CD8-positive, alpha-beta memory T cell (primary cell): ENCODE measurements around the gene BMX. TPM values are rescaled to one million over a fixed set of nuclear protein-coding genes. Genes with fewer than 3 reads are reported as not detected.

Experiments
- CTCF ChIA-PET: fragments of 350-600 bp; sonication (Branson Sonifier 250); formaldehyde crosslinking; loops from one replicate; lab custom pipeline; 2021; ENCODE audit warnings: antibody characterized with exemption; lab: Charles Lee
- POLR2A ChIA-PET: fragments of 350-600 bp; sonication (Branson Sonifier 250); formaldehyde crosslinking; loops from one replicate; lab custom pipeline; 2021; ENCODE audit warnings: antibody characterized with exemption; lab: Charles Lee
- DNase-seq, 5 donors: peaks; one replicate each; pipeline versions ENCODE4 v3.0.0 to v3.0.0-alpha.2; 2020 to 2022; ENCODE audit warnings: mixed read lengths in 1 of 5
- H3K27ac ChIP-seq: one replicate; pipeline ENCODE4 v1.7.0; 2013; ENCODE audit warnings: low read depth, mild to moderate bottlenecking, low read length, moderate library complexity
- H3K27me3 ChIP-seq: 2 replicates; pipeline ENCODE4 v1.7.0; 2013; ENCODE audit warnings: low read length, mild to moderate bottlenecking; ENCODE audit not compliant: insufficient read depth, poor library complexity, severe bottlenecking
- H3K36me3 ChIP-seq: 2 replicates; pipeline ENCODE4 v1.7.0; 2013; ENCODE audit warnings: mild to moderate bottlenecking, low read length, moderate library complexity; ENCODE audit not compliant: insufficient read depth
- H3K4me1 ChIP-seq: 2 replicates; pipeline ENCODE4 v1.7.0; 2013; ENCODE audit warnings: mild to moderate bottlenecking, low read length, moderate library complexity; ENCODE audit not compliant: insufficient read depth
- H3K4me3 ChIP-seq: 2 replicates; pipeline ENCODE4 v1.7.0; 2013; ENCODE audit warnings: mild to moderate bottlenecking, low read length
- H3K9me3 ChIP-seq: 2 replicates; pipeline ENCODE4 v1.7.0; 2013; ENCODE audit warnings: mild to moderate bottlenecking, low read length
- H3K27ac Mint-ChIP-seq, 8 donors: one replicate each; pipeline ENCODE4 v1.8.0; 2020 to 2021; ENCODE audit warnings: mixed read lengths in 8 of 8, mild to moderate bottlenecking in 6 of 8, inconsistent platforms in 3 of 8, moderate library complexity in 3 of 8
- H3K27me3 Mint-ChIP-seq, 2 donors: one replicate each; pipeline ENCODE4 v1.8.0; 2020 to 2021; ENCODE audit warnings: mixed read lengths in 2 of 2, mild to moderate bottlenecking in 1 of 2, moderate library complexity in 1 of 2
- H3K36me3 Mint-ChIP-seq, 3 donors: one replicate each; pipeline ENCODE4 v1.8.0; 2020 to 2021; ENCODE audit warnings: mixed read lengths in 3 of 3, inconsistent platforms in 1 of 3, mild to moderate bottlenecking in 1 of 3
- H3K4me1 Mint-ChIP-seq, 3 donors: one replicate each; pipeline ENCODE4 v1.8.0; 2020 to 2021; ENCODE audit warnings: mixed read lengths in 3 of 3, inconsistent platforms in 1 of 3, mild to moderate bottlenecking in 1 of 3
- H3K4me3 Mint-ChIP-seq, 7 donors: one replicate each; pipeline ENCODE4 v1.8.0; 2020 to 2021; ENCODE audit warnings: mixed read lengths in 7 of 7, mild to moderate bottlenecking in 6 of 7, moderate library complexity in 4 of 7, inconsistent platforms in 2 of 7
- H3K9me3 Mint-ChIP-seq, 5 donors: one replicate each; pipeline ENCODE4 v1.8.0; 2020 to 2022; ENCODE audit warnings: mixed read lengths in 5 of 5, mild to moderate bottlenecking in 3 of 5, moderate library complexity in 2 of 5, inconsistent platforms in 1 of 5
- polyA plus RNA-seq: library from polyadenylated mRNA; unstranded; fragments of 300-500 nt; fragmentation: Illumina TruSeq; gene quantifications from one replicate; pipeline ENCODE4 v1.2.3, GENCODE V29; 2021
- total RNA-seq, 2 experiments: library from RNA; stranded (reverse); gene quantifications; one replicate each; pipeline ENCODE4 v1.2.3, GENCODE V29; 2021

Gene BMX
- total and polyA plus RNA-seq, 3 experiments from 2014 or later: not detected

- Mint-ChIP-seq H3K4me3 (no peak overlapping the region), H3K27ac (no peak overlapping the region), H3K36me3 (no peaks in the 10 kb centered on the region), H3K27me3 (peaks cover 6 to 9% of the 10 kb centered on the region in 2 donors), H3K9me3 (no peaks in the 10 kb centered on the region), H3K4me1 (no peaks in the 10 kb centered on the region)
- H3K27me3 ChIP-seq: no peaks in the 10 kb centered on the region
- H3K27ac ChIP-seq: no peak overlapping the region
- ChIA-PET CTCF (no interaction called here), POLR2A (no interaction called here)
- DNase-seq: no peak
- H3K36me3 ChIP-seq: no peaks in the 10 kb centered on the region
- H3K4me3 ChIP-seq: no peak overlapping the region
- H3K4me1 ChIP-seq: no peaks in the 10 kb centered on the region
- no peaks in the 10 kb centered on the region for H3K9me3 ChIP-seq
These were observed 79.5 kb downstream of the BMX start for GRCh38 chrX:15579778-15580747.

- H3K27ac ChIP-seq: no peak overlapping the region
- Mint-ChIP-seq H3K27ac (no peak overlapping the region), H3K36me3 (no peaks in the 10 kb centered on the region), H3K27me3 (peaks cover 15 to 17% of the 10 kb centered on the region in 2 donors), H3K4me3 (no peak overlapping the region), H3K9me3 (no peaks in the 10 kb centered on the region), H3K4me1 (no peaks in the 10 kb centered on the region)
- no peaks in the 10 kb centered on the region for H3K36me3 ChIP-seq
- H3K9me3 ChIP-seq: no peaks in the 10 kb centered on the region
- DNase-seq: no peak
- H3K4me1 ChIP-seq: no peaks in the 10 kb centered on the region
- no peak overlapping the region for H3K4me3 ChIP-seq
- no peaks in the 10 kb centered on the region for H3K27me3 ChIP-seq
- POLR2A ChIA-PET: no interaction called here
- CTCF ChIA-PET: no interaction called here
These were observed 93.8 kb downstream of the BMX start for GRCh38 chrX:15594371-15594770.

GRCh38 chrX:15598026-15598425 lies 97.4 kb downstream of the BMX start:
- POLR2A ChIA-PET: no interaction called here
- DNase-seq: no peak
- Mint-ChIP-seq H3K36me3 (no peaks in the 10 kb centered on the region), H3K27ac (no peak overlapping the region), H3K4me3 (no peak overlapping the region), H3K27me3 (peaks cover 11 to 14% of the 10 kb centered on the region in 2 donors), H3K4me1 (no peaks in the 10 kb centered on the region), H3K9me3 (no peaks in the 10 kb centered on the region)
- no peaks in the 10 kb centered on the region for H3K36me3 ChIP-seq
- CTCF ChIA-PET: no interaction called here
- no peaks in the 10 kb centered on the region for H3K4me1 ChIP-seq
- H3K27me3 ChIP-seq: no peaks in the 10 kb centered on the region
- no peaks in the 10 kb centered on the region for H3K9me3 ChIP-seq
- H3K27ac ChIP-seq: no peak overlapping the region
- H3K4me3 ChIP-seq: no peak overlapping the region

- no peaks in the 10 kb centered on the region for H3K9me3 ChIP-seq
- Mint-ChIP-seq H3K4me3 (no peak overlapping the region), H3K4me1 (no peaks in the 10 kb centered on the region), H3K36me3 (no peaks in the 10 kb centered on the region), H3K27me3 (peaks cover 17 to 18% of the 10 kb centered on the region in 2 donors), H3K27ac (peak overlapping the region in 1 of 8 donors; percentile 18), H3K9me3 (no peaks in the 10 kb centered on the region)
- H3K4me1 ChIP-seq: no peaks in the 10 kb centered on the region
- H3K27ac ChIP-seq: no peak overlapping the region
- POLR2A ChIA-PET: no interaction called here
- CTCF ChIA-PET: no interaction called here
- H3K27me3 ChIP-seq: no peaks in the 10 kb centered on the region
- no peaks in the 10 kb centered on the region for H3K36me3 ChIP-seq
- no peak for DNase-seq
- H3K4me3 ChIP-seq: no peak overlapping the region
These were observed 98.9 kb downstream of the BMX start for GRCh38 chrX:15599461-15599860.

GRCh38 chrX:15600049-15600448 lies 99.4 kb downstream of the BMX start:
- no peak overlapping the region for H3K4me3 Mint-ChIP-seq
- Histone ChIP-seq H3K4me3 (no peak overlapping the region), H3K36me3 (no peaks in the 10 kb centered on the region), H3K27ac (no peak overlapping the region), H3K9me3 (no peaks in the 10 kb centered on the region), H3K4me1 (no peaks in the 10 kb centered on the region), H3K27me3 (no peaks in the 10 kb centered on the region)
- H3K4me1 Mint-ChIP-seq: no peaks in the 10 kb centered on the region
- no peak for DNase-seq
- CTCF ChIA-PET: no interaction called here
- peaks cover 12 to 18% of the 10 kb centered on the region in 2 donors for H3K27me3 Mint-ChIP-seq
- H3K36me3 Mint-ChIP-seq: no peaks in the 10 kb centered on the region
- no peaks in the 10 kb centered on the region for H3K9me3 Mint-ChIP-seq
- POLR2A ChIA-PET: no interaction called here
- H3K27ac Mint-ChIP-seq: no peak overlapping the region

- Histone ChIP-seq H3K4me1 (no peaks in the 10 kb centered on the region), H3K4me3 (no peak within 1 kb of the TSS), H3K27ac (no peak within 1 kb of the TSS), H3K27me3 (no peaks in the 10 kb centered on the region), H3K36me3 (no peaks in the 10 kb centered on the region), H3K9me3 (no peaks in the 10 kb centered on the region)
- POLR2A ChIA-PET: no interaction called here
- no peak within 1 kb of the TSS for H3K27ac Mint-ChIP-seq
- no peaks in the 10 kb centered on the region for H3K36me3 Mint-ChIP-seq
- CTCF ChIA-PET: no interaction called here
- peaks cover 10 to 24% of the 10 kb centered on the region in 2 donors for H3K27me3 Mint-ChIP-seq
- no peak for DNase-seq
- H3K4me1 Mint-ChIP-seq: no peaks in the 10 kb centered on the region
- no peaks in the 10 kb centered on the region for H3K9me3 Mint-ChIP-seq
- H3K4me3 Mint-ChIP-seq: no peak within 1 kb of the TSS
These were observed 100.1 kb downstream of the BMX start, which contains the start of gene ACE2 for GRCh38 chrX:15600745-15601144. Gene ACE2 (minus strand): TSS chrX:15600960. CDS start chrX:15600911, 49 bp downstream.

- no peaks in the 10 kb centered on the region for H3K4me1 ChIP-seq
- Mint-ChIP-seq H3K27ac (no peak overlapping the region), H3K9me3 (no peaks in the 10 kb centered on the region), H3K27me3 (peaks cover 8 to 25% of the 10 kb centered on the region in 2 donors), H3K4me1 (no peaks in the 10 kb centered on the region), H3K4me3 (no peak overlapping the region), H3K36me3 (no peaks in the 10 kb centered on the region)
- no peaks in the 10 kb centered on the region for H3K27me3 ChIP-seq
- no peak overlapping the region for H3K4me3 ChIP-seq
- DNase-seq: no peak
- H3K9me3 ChIP-seq: no peaks in the 10 kb centered on the region
- H3K36me3 ChIP-seq: no peaks in the 10 kb centered on the region
- no peak overlapping the region for H3K27ac ChIP-seq
- CTCF ChIA-PET: no interaction called here
- POLR2A ChIA-PET: no interaction called here
These were observed 101.3 kb downstream of the BMX start for GRCh38 chrX:15601932-15602331.

- Histone ChIP-seq H3K36me3 (no peaks in the 10 kb centered on the region), H3K27me3 (no peaks in the 10 kb centered on the region), H3K9me3 (no peaks in the 10 kb centered on the region), H3K4me1 (no peaks in the 10 kb centered on the region), H3K27ac (no peak overlapping the region), H3K4me3 (no peak overlapping the region)
- ChIA-PET CTCF (no interaction called here), POLR2A (no interaction called here)
- Mint-ChIP-seq H3K36me3 (no peaks in the 10 kb centered on the region), H3K4me3 (no peak overlapping the region), H3K4me1 (no peaks in the 10 kb centered on the region), H3K27me3 (peaks cover 8 to 25% of the 10 kb centered on the region in 2 donors), H3K9me3 (no peaks in the 10 kb centered on the region), H3K27ac (no peak overlapping the region)
- DNase-seq: no peak
These were observed 102.2 kb downstream of the BMX start for GRCh38 chrX:15602761-15603160.
